Gastroesophageal sphincter (tissue), 3 donors: ENCODE results near the gene CCDC85C.

Source experiments
- EP300 ChIP-seq: sonication (generic); formaldehyde crosslinking; IDR thresholded peaks from one replicate; pipeline ENCODE4 v1.6.1; 2017; ENCODE audit warnings: antibody characterized with exemption, mild to moderate bottlenecking
- POLR2A ChIP-seq, 2 donors: fragments of 450-650 bp; IDR thresholded peaks; one replicate each; pipeline ENCODE4 v1.6.1; 2017; ENCODE audit warnings: antibody characterized with exemption in 2 of 2, mild to moderate bottlenecking in 2 of 2, moderate library complexity in 1 of 2
- POLR2AphosphoS5 ChIP-seq: sonication (generic); formaldehyde crosslinking; IDR thresholded peaks from one replicate; pipeline ENCODE4 v1.6.1; 2017; ENCODE audit warnings: antibody characterized with exemption
- TF ChIP-seq, protein P1 (sequence below), 4 experiments: fragments of 200-600 bp in 2 of 4; fragments of 450-650 bp in 2 of 4; sonication (generic) in 1 of 4; IDR thresholded peaks; one replicate each; pipeline ENCODE4 v1.5.1; 2017 to 2019; ENCODE audit warnings: antibody characterized with exemption in 4 of 4, mild to moderate bottlenecking in 2 of 4, moderate library complexity in 2 of 4

DNA sequence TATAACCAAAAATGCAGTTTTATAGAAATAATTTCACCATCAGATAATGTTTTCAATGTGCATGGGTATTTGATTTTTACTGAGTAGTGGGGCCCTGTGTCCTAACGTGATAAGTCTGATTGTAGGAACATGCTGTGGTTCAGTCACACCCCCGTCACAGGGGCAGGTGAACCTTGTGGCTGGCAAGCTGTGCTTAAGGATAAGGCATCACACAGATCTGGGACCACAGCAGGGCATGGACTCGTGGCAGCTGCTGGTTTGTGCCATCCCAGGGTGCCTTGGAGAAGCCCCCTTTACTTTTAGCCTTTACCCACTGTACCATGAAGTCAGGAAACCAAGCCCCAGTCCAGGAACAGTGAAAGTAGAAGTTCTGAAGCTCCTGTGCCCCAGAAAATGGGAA lies 106.1 kb downstream of the CCDC85C start:
- TF ChIP-seq POLR2AphosphoS5 (no peak), EP300 (no peak), POLR2A (IDR thresholded peaks at IDR 0.05) (no peak)
- TF ChIP-seq, protein P1, sequence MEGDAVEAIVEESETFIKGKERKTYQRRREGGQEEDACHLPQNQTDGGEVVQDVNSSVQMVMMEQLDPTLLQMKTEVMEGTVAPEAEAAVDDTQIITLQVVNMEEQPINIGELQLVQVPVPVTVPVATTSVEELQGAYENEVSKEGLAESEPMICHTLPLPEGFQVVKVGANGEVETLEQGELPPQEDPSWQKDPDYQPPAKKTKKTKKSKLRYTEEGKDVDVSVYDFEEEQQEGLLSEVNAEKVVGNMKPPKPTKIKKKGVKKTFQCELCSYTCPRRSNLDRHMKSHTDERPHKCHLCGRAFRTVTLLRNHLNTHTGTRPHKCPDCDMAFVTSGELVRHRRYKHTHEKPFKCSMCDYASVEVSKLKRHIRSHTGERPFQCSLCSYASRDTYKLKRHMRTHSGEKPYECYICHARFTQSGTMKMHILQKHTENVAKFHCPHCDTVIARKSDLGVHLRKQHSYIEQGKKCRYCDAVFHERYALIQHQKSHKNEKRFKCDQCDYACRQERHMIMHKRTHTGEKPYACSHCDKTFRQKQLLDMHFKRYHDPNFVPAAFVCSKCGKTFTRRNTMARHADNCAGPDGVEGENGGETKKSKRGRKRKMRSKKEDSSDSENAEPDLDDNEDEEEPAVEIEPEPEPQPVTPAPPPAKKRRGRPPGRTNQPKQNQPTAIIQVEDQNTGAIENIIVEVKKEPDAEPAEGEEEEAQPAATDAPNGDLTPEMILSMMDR (IDR thresholded peaks at IDR 0.05) = no peak
